Activated naive CD8-positive, alpha-beta T cell treated with anti-CD3 and anti-CD28 coated beads for 36 hours (primary cell): ENCODE measurements around the gene CAT. TPM values are rescaled to one million over a fixed set of nuclear protein-coding genes. Genes with fewer than 3 reads are reported as not detected.
A peak's percentile ranks its signal among the peaks of the same experiment; 100 is the strongest.

Experiments used
- DNase-seq: peaks from one replicate; pipeline ENCODE4 v3.0.0; 2021
- H3K27ac Mint-ChIP-seq: one replicate; pipeline ENCODE4 v1.8.0; 2022; ENCODE audit warnings: mild to moderate bottlenecking, moderate library complexity, mixed read lengths
- H3K27me3 Mint-ChIP-seq: one replicate; pipeline ENCODE4 v1.8.0; 2022; ENCODE audit warnings: mild to moderate bottlenecking, mixed read lengths
- H3K36me3 Mint-ChIP-seq: one replicate; pipeline ENCODE4 v1.8.0; 2021; ENCODE audit warnings: mild to moderate bottlenecking, mixed read lengths
- H3K4me1 Mint-ChIP-seq: one replicate; pipeline ENCODE4 v1.8.0; 2021; ENCODE audit warnings: mixed read lengths
- H3K4me3 Mint-ChIP-seq: one replicate; pipeline ENCODE4 v1.8.0; 2022; ENCODE audit warnings: mild to moderate bottlenecking, moderate library complexity, mixed read lengths
- H3K9me3 Mint-ChIP-seq: one replicate; pipeline ENCODE4 v1.8.0; 2022; ENCODE audit warnings: mixed read lengths
- total RNA-seq, 2 experiments: library from RNA; stranded (reverse); gene quantifications; one replicate each; pipeline ENCODE4 v1.2.3, GENCODE V29; 2021

CAT gene
- total RNA-seq, 2 experiments from 2014 or later = 21.0 to 22.8 TPM

- H3K27me3 Mint-ChIP-seq = no peaks in the 10 kb centered on the region
These were observed 22.5 kb downstream of the CAT start for GRCh38 chr11:34461215-34461614.

GRCh38 chr11:34464591-34465051 is 25.9 kb downstream of the CAT start:
- Mint-ChIP-seq H3K4me1 (peaks cover 7% of the 10 kb centered on the region), H3K36me3 (peaks cover 46% of the 10 kb centered on the region), H3K9me3 (peaks cover 9% of the 10 kb centered on the region), H3K4me3 (no peak overlapping the region), H3K27ac (no peak overlapping the region), H3K27me3 (no peaks in the 10 kb centered on the region)
- DNase-seq = no peak

More at GRCh38 chr11:34461215-34461614, 22.5 kb downstream of the CAT start:
- Mint-ChIP-seq H3K4me1 (peaks cover 6% of the 10 kb centered on the region), H3K4me3 (no peak overlapping the region), H3K9me3 (peaks cover 3% of the 10 kb centered on the region), H3K36me3 (peaks cover 30% of the 10 kb centered on the region), H3K27ac (no peak overlapping the region)
- DNase-seq = no peak

GRCh38 chr11:34466802-34467488 is 28.2 kb downstream of the CAT start:
- Mint-ChIP-seq H3K4me1 (peaks cover 7% of the 10 kb centered on the region), H3K36me3 (peaks cover 46% of the 10 kb centered on the region), H3K4me3 (no peak overlapping the region), H3K27me3 (no peaks in the 10 kb centered on the region), H3K27ac (no peak overlapping the region), H3K9me3 (peaks cover 9% of the 10 kb centered on the region)
- DNase-seq = no peak

DNA sequence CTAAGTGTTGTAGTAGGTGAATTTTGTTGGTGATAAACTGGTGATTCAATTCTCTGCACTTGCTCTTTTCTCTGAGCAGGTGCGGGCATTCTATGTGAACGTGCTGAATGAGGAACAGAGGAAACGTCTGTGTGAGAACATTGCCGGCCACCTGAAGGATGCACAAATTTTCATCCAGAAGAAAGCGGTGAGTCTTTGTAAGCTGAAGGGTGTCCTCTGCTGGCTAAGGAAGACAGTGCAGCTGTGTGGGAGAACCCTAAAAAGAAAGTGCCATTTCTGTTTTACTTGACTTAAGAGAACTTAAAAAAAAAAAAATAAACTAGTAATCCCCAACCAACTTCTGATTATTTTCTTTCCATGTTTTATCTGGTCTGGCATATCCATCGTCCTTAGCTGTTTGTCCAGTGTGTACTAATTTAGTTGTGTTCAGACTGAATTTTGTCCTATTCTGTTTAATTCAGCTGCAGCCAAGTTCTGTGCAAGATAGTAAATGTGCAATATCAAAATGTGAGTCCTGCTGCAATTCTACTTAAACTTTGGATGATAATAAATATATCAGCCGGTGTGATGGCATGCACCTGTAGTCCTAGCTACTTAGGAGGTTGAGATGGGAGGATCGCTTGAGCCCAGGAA is 29.6 kb downstream of the CAT start:
- Mint-ChIP-seq H3K9me3 (peaks cover 9% of the 10 kb centered on the region), H3K27me3 (no peaks in the 10 kb centered on the region), H3K4me3 (no peak overlapping the region), H3K4me1 (peaks cover 7% of the 10 kb centered on the region), H3K36me3 (peaks cover 41% of the 10 kb centered on the region), H3K27ac (no peak overlapping the region)
- DNase-seq = peak; percentile 29

GRCh38 chr11:34473603-34474169 is 35.0 kb downstream of the CAT start:
- H3K4me1 Mint-ChIP-seq = no peaks in the 10 kb centered on the region
- no peak overlapping the region for H3K4me3 Mint-ChIP-seq
- no peaks in the 10 kb centered on the region for H3K36me3 Mint-ChIP-seq
- no peaks in the 10 kb centered on the region for H3K9me3 Mint-ChIP-seq
- no peaks in the 10 kb centered on the region for H3K27me3 Mint-ChIP-seq
- H3K27ac Mint-ChIP-seq = no peak overlapping the region
- DNase-seq = no peak

- Mint-ChIP-seq H3K9me3 (no peaks in the 10 kb centered on the region), H3K27ac (no peak overlapping the region), H3K27me3 (peaks cover 3% of the 10 kb centered on the region), H3K36me3 (no peaks in the 10 kb centered on the region), H3K4me3 (no peak overlapping the region), H3K4me1 (no peaks in the 10 kb centered on the region)
- DNase-seq = no peak
These were observed 36.9 kb downstream of the CAT start for GRCh38 chr11:34475656-34476055.

DNA sequence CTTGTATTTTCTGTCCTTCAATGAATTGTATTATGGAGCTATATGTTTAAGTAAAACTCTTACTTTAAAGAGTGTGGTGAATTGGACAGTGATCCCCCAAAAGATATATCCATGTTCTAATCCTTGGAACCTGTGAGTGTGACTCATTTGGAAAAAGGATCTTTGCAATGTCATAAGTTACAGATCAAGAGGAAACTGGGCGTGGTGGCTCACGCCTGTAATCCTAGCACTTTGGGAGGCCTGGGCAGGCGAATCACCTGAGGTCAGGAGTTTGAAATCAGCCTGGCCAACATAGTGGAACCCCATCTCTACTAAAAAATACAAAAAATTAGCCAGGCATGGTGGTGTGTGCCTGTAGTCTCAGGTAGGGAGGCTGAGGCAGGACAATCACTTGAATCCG is 38.1 kb downstream of the CAT start:
- Mint-ChIP-seq H3K27me3 (peaks cover 3% of the 10 kb centered on the region), H3K9me3 (no peaks in the 10 kb centered on the region), H3K4me3 (no peak overlapping the region), H3K36me3 (no peaks in the 10 kb centered on the region), H3K4me1 (no peaks in the 10 kb centered on the region), H3K27ac (no peak overlapping the region)
- DNase-seq = no peak

DNA sequence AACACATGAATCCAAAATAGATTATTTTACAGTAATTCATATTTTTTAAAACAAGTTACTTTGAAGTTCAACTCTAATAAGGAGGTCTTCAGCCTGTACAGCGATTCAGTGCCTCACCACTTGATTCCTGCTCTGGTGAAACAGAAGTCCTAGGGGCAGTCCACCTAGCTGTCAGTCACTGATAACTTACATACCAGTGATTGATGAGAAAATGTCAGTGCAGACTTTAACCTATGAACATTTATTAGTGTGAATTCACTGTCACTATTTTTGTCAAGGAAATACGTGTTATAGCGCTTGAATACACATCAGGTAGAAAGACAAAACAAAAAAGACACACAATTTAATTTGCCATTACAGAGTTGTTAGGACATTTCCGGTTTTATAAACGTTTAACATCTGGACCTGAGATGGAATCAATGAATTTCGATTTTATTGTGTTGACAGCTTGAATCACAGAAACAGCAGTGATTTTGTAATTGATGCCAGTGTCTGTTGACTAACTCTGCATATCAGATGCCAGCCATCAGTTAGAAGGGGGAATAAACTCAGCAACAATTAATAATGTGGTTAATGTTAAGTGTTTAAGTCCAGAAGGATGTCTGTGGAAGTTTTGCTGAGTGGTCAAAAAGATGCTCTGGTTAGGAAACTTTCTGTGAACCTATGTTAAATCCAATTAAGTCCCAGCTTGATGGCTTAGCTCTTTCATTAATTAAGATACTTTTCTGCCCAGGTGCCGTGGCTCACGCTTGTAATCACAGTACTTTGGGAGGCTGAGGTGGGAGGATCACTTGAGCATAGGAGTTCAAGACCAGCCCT is 40.3 kb downstream of the CAT start:
- DNase-seq = no peak
- Mint-ChIP-seq H3K9me3 (no peaks in the 10 kb centered on the region), H3K27me3 (peaks cover 3% of the 10 kb centered on the region), H3K4me1 (no peaks in the 10 kb centered on the region), H3K36me3 (no peaks in the 10 kb centered on the region), H3K27ac (no peak overlapping the region), H3K4me3 (no peak overlapping the region)

DNA sequence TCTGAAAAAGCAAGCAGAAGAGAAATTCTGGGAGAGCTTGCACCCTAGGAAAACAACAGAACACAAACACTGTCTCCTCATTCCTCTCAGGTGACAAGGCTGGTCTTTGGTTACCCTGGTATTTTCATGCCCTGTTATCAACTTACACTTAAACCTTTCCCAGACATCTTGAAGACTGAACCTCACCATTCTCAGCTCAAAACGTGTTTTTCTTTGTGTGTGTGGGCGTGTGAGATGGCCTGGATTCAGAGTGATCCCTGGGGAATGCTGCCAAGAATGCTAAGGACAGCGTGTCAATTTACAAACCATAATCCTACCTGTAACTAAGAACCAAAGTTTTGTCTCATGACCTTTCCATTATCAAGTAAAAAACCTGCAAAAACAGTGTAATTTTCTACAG is 41.6 kb downstream of the CAT start:
- Mint-ChIP-seq H3K4me3 (no peak overlapping the region), H3K27ac (no peak overlapping the region), H3K9me3 (no peaks in the 10 kb centered on the region), H3K4me1 (no peaks in the 10 kb centered on the region), H3K36me3 (no peaks in the 10 kb centered on the region), H3K27me3 (peaks cover 3% of the 10 kb centered on the region)
- no peak for DNase-seq

- no peak overlapping the region for H3K4me3 Mint-ChIP-seq
- H3K4me1 Mint-ChIP-seq = no peaks in the 10 kb centered on the region
- H3K9me3 Mint-ChIP-seq = no peaks in the 10 kb centered on the region
- H3K36me3 Mint-ChIP-seq = no peaks in the 10 kb centered on the region
- H3K27ac Mint-ChIP-seq = no peak overlapping the region
- H3K27me3 Mint-ChIP-seq = peaks cover 3% of the 10 kb centered on the region
- DNase-seq = no peak
These were observed 42.6 kb downstream of the CAT start for GRCh38 chr11:34481307-34481706.

DNA sequence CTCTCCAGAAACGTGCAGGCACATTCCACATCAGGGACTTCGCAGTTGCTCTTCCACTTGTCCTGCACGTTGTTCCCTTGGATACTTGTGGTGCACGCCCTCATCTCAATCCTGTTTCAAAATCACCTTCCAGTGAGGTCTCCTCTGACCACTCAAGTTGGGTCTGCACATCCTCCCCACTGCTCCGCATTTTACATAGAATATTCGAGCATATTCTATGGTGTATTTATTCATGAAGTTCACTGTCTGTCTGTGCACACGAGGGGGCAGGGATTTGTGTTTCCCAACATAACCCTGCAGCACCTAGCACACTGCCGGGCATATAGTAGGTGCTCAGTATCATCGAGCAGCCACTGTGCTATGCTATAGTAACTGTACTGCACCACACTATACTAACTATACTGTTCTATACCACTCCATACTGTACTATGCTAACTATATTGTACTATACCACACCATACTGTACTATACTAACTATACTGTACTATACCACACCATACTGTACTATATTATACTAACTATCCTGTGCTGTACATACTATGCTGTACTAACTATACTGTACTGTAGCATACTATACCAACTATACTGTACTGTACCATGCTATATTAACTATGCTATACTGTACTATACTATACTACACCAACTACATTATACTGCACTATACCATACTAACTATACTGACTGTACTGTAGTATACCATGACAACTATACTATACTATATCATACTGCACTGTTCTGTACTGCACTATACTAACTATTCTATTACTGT is 44.6 kb downstream of the CAT start:
- Mint-ChIP-seq H3K27ac (no peak overlapping the region), H3K36me3 (no peaks in the 10 kb centered on the region), H3K9me3 (no peaks in the 10 kb centered on the region), H3K4me1 (no peaks in the 10 kb centered on the region), H3K27me3 (peaks cover 3% of the 10 kb centered on the region), H3K4me3 (no peak overlapping the region)
- DNase-seq = no peak

- H3K4me3 Mint-ChIP-seq = no peak overlapping the region
- H3K27ac Mint-ChIP-seq = no peak overlapping the region
- H3K36me3 Mint-ChIP-seq = no peaks in the 10 kb centered on the region
- no peaks in the 10 kb centered on the region for H3K27me3 Mint-ChIP-seq
- H3K4me1 Mint-ChIP-seq = no peaks in the 10 kb centered on the region
- DNase-seq = no peak
- H3K9me3 Mint-ChIP-seq = no peaks in the 10 kb centered on the region
These were observed 48.7 kb downstream of the CAT start for GRCh38 chr11:34487430-34487829.

DNA sequence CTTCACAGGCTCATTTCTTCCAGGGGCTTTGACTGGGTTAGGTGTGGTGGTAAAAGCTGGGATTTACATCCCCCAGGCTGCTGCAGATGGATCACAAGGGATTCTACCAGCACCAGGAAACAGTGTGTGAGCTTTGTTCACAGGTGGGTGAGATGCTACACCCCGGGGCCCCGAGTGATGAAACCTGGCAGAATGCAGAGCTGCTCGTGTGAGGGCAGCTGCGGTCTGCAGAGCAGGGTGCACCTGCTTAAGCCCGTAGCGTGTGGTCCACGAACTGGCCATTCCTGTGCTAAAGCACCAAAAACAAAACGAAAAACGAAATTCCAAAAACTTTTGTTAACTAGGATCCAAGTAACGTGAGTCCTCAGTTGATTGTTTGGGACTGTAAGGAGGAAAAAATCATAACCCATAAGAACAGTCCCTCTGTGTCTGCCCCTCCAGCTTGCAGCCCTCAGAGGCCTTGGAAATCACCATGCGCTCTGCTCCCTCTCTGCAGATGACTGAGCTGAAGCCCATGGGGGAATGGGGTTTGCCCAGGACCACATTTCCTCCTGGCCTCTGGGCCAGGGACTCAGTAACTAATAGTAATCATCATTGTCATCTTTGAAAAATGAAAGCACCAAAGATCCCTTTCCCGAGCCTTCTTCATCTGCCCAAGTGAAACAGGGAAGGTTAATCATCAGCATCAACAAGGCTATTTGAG is 50.3 kb downstream of the CAT start:
- Mint-ChIP-seq H3K4me1 (no peaks in the 10 kb centered on the region), H3K4me3 (no peak overlapping the region), H3K9me3 (no peaks in the 10 kb centered on the region), H3K27me3 (no peaks in the 10 kb centered on the region), H3K36me3 (no peaks in the 10 kb centered on the region), H3K27ac (no peak overlapping the region)
- no peak for DNase-seq

- Mint-ChIP-seq H3K4me1 (no peaks in the 10 kb centered on the region), H3K27ac (no peak overlapping the region), H3K36me3 (no peaks in the 10 kb centered on the region), H3K4me3 (no peak overlapping the region), H3K27me3 (no peaks in the 10 kb centered on the region), H3K9me3 (no peaks in the 10 kb centered on the region)
- no peak for DNase-seq
These were observed 51.6 kb downstream of the CAT start for GRCh38 chr11:34490304-34490703.
